HCT116 (cell line): ENCODE data around the gene HDHD5. TPM values are rescaled to one million over a fixed set of nuclear protein-coding genes. Genes with fewer than 3 reads are reported as not detected.

Source experiments
- ATAC-seq: fragments of 200-7000 bp; cut with Tn5 transposase; 2 replicates; pipeline ENCODE4 v1.9.1; 2020; ENCODE audit warnings: mild to moderate bottlenecking, moderate library complexity
- BruUV-seq: library from RNA; stranded (reverse); fragments of 400-500 nt; replicated peaks from 2 replicates; lab custom pipeline; 2021; lab: Mats Ljungman, UMichigan
- CTCF ChIA-PET: fragments of 300-600 bp; sonication (Branson Sonifier 250); formaldehyde crosslinking; loops from one replicate; lab custom pipeline; 2021; ENCODE audit warnings: antibody characterized with exemption; lab: Charles Lee
- POLR2A ChIA-PET: fragments of 300-600, 350-600 bp; sonication (Branson Sonifier 250); formaldehyde crosslinking; loops from one replicate; lab custom pipeline; 2021; ENCODE audit warnings: antibody characterized with exemption; lab: Charles Lee
- RAD21 ChIA-PET, 2 experiments: fragments of 300-600 bp; sonication (Branson Sonifier 250); formaldehyde crosslinking; loops; one replicate each; lab custom pipeline; 2023; ENCODE audit warnings: low total read pairs in 2 of 2; ENCODE audit not compliant: uncharacterized antibody in 2 of 2, unreplicated experiment in 2 of 2, low non-redundant PET in 1 of 2; lab: Charles Lee
- DNase-seq: peaks from one replicate; pipeline ENCODE4 v3.0.0-alpha.2; 2010; ENCODE audit warnings: low read depth, low spot score
- H2AFZ ChIP-seq: fragments of 200-600 bp; shearing (Covaris generic), sonication (generic); 2 replicates; pipeline ENCODE4 v1.6.1; 2017; ENCODE audit warnings: low read depth, mixed run types, mixed read lengths, antibody characterized with exemption, low read length; ENCODE audit not compliant: poor library complexity, severe bottlenecking
- H3K27ac ChIP-seq: 2 replicates; pipeline ENCODE4 v1.5.1; 2012; ENCODE audit warnings: low read depth, low read length
- H3K27me3 ChIP-seq: fragments of 200-600 bp; sonication (generic); 2 replicates; pipeline ENCODE4 v1.6.1; 2016; ENCODE audit warnings: mixed run types, low read length, mixed read lengths; ENCODE audit not compliant: insufficient read depth
- H3K36me3 ChIP-seq, 2 experiments: fragments of 200-500 bp in 1 of 2; fragments of 200-600 bp in 1 of 2; sonication (Bioruptor generic) in 1 of 2; sonication (generic) in 1 of 2; 2 replicates each; pipeline versions ENCODE4 v1.5.1 to v1.6.1; 2014 to 2016; ENCODE audit warnings: low read length in 2 of 2, inconsistent platforms in 1 of 2, mixed read lengths in 1 of 2, mixed run types in 1 of 2; ENCODE audit not compliant: insufficient read depth in 2 of 2, control insufficient read depth in 1 of 2
- H3K4me1 ChIP-seq, 2 experiments: fragments of 200-600 bp in 1 of 2; sonication (generic) in 1 of 2; 2 replicates each; pipeline versions ENCODE4 v1.5.1 to v1.6.1; 2012 to 2017; ENCODE audit warnings: low read length in 2 of 2, inconsistent platforms in 1 of 2, mild to moderate bottlenecking in 1 of 2, mixed read lengths in 1 of 2, mixed run types in 1 of 2, moderate library complexity in 1 of 2; ENCODE audit not compliant: insufficient read depth in 2 of 2, control insufficient read depth in 1 of 2
- H3K4me2 ChIP-seq: fragments of 200-600 bp; sonication (generic); 2 replicates; pipeline ENCODE4 v1.6.1; 2017; ENCODE audit warnings: mixed run types, low read length, mixed read lengths
- H3K4me3 ChIP-seq, 2 experiments: fragments of 200-600 bp in 1 of 2; sonication (generic) in 1 of 2; replicated peaks in 1 of 2; 2 replicates each; pipeline ENCODE4 v1.5.1; 2011 to 2016; ENCODE audit warnings: low read length in 2 of 2, control low read depth in 1 of 2, low read depth in 1 of 2, mild to moderate bottlenecking in 1 of 2, mixed read lengths in 1 of 2, mixed run types in 1 of 2
- H3K79me2 ChIP-seq: fragments of 200-600 bp; sonication (generic); 2 replicates; pipeline ENCODE4 v1.6.1; 2017; ENCODE audit warnings: mild to moderate bottlenecking, mixed run types, low read length, moderate library complexity, mixed read lengths; ENCODE audit not compliant: insufficient read depth
- H3K9ac ChIP-seq: fragments of 200-600 bp; sonication (generic); 2 replicates; pipeline ENCODE4 v1.6.1; 2016; ENCODE audit warnings: low read length, mixed read lengths
- H3K9me2 ChIP-seq: fragments of 200-600 bp; sonication (generic), shearing (Covaris generic); 2 replicates; pipeline ENCODE4 v1.6.1; 2017; ENCODE audit warnings: mixed run types, mild to moderate bottlenecking, moderate library complexity; ENCODE audit not compliant: insufficient read depth
- H3K9me3 ChIP-seq, 2 experiments: fragments of 200-500 bp in 1 of 2; fragments of 200-600 bp in 1 of 2; sonication (Bioruptor generic) in 1 of 2; sonication (generic) in 1 of 2; 2 replicates each; pipeline ENCODE4 v1.6.1; 2014 to 2017; ENCODE audit warnings: low read length in 2 of 2, mixed read lengths in 2 of 2, inconsistent platforms in 1 of 2, low read depth in 1 of 2, mild to moderate bottlenecking in 1 of 2, mixed run types in 1 of 2, moderate library complexity in 1 of 2; ENCODE audit not compliant: control insufficient read depth in 1 of 2, insufficient read depth in 1 of 2
- H4K20me1 ChIP-seq: fragments of 200-600 bp; sonication (generic), shearing (Covaris generic); 2 replicates; pipeline ENCODE4 v1.6.1; 2017; ENCODE audit warnings: mixed run types, mild to moderate bottlenecking, moderate library complexity; ENCODE audit not compliant: insufficient read depth
- CBX3 ChIP-seq: IDR thresholded peaks from 2 replicates; pipeline ENCODE4 v1.6.1; 2012; ENCODE audit warnings: low read depth
- CEBPB ChIP-seq: IDR thresholded peaks from 2 replicates; pipeline ENCODE4 v1.6.1; 2012; ENCODE audit warnings: low read depth
- EZH2 ChIP-seq: fragments of 200-600 bp; sonication (generic); IDR thresholded peaks from 2 replicates; pipeline ENCODE4 v1.6.1; 2017; ENCODE audit warnings: antibody characterized with exemption, mixed run types
- JUND ChIP-seq: IDR thresholded peaks from 2 replicates; pipeline ENCODE4 v1.6.1; 2012
- POLR2A ChIP-seq: IDR thresholded peaks from 2 replicates; pipeline ENCODE4 v1.7.0; 2011; ENCODE audit warnings: borderline replicate concordance; ENCODE audit not compliant: insufficient read depth, insufficient read length; ENCODE audit errors: extremely low read depth
- RAD21 ChIP-seq: IDR thresholded peaks from 2 replicates; pipeline ENCODE4 v1.6.1; 2012; ENCODE audit warnings: low read depth, mild to moderate bottlenecking
- SIN3A ChIP-seq: IDR thresholded peaks from 2 replicates; pipeline ENCODE4 v1.6.1; 2012; ENCODE audit warnings: low read depth
- ZBTB33 ChIP-seq: IDR thresholded peaks from 2 replicates; pipeline ENCODE4 v1.6.1; 2011; ENCODE audit warnings: mild to moderate bottlenecking, low read length, moderate library complexity; ENCODE audit not compliant: insufficient replicate concordance; ENCODE audit errors: extremely low read depth
- ZFX ChIP-seq: fragments of 450-650 bp; IDR thresholded peaks from 2 replicates; pipeline ENCODE4 v1.6.1; 2017
- ZNF274 ChIP-seq: fragments of 200-500 bp; sonication (Bioruptor generic); IDR thresholded peaks from 2 replicates; pipeline ENCODE4 v1.6.1; 2014; ENCODE audit warnings: mild to moderate bottlenecking, low read depth, low read length, inconsistent platforms
- intact Hi-C: fragments of 100-400 bp; cut with micrococcal nuclease; formaldehyde crosslinking; loops from 2 replicates; pipeline ENCODE4 v1.10.0; 2022
- total RNA-seq: library from RNA; stranded (reverse); gene quantifications from one replicate; pipeline ENCODE4 v1.2.1, GENCODE V29; 2021; ENCODE audit not compliant: unreplicated experiment

The HDHD5 gene
- total RNA-seq, 1 experiment from 2014 or later, result 70.1 TPM

DNA sequence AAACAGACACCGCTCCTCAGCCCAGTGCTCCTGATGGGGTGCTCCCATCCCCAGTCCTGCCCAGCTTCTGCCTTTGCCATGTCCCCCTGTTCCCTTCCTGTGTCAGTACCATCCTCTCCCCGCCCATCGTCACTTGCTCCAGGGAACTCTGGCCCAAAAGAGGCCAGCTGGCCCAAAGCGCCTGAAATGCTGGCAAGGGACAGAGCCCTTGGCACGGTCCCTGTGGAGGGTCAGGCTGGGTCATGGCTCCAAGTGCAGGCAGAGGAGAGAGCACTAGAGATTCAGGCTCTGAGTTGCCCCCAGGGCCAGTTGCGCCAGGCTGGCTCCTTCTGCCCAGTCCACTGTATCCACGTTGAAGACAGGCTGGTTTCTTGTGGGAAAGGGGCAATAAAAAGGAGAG lies 8.4 kb upstream of the HDHD5 start:
- Histone ChIP-seq H3K4me3 (no peak overlapping the region), H2AFZ (no peak overlapping the region), H4K20me1 (no peaks in the 10 kb centered on the region), H3K27me3 (no peaks in the 10 kb centered on the region), H3K79me2 (no peaks in the 10 kb centered on the region), H3K9ac (no peak overlapping the region), H3K27ac (no peak overlapping the region), H3K36me3 (no peaks in the 10 kb centered on the region), H3K4me2 (no peak overlapping the region), H3K9me2 (no peaks in the 10 kb centered on the region), H3K4me1 (peaks cover 8 to 11% of the 10 kb centered on the region in 2 experiments), H3K9me3 (no peaks in the 10 kb centered on the region)
- ChIA-PET POLR2A (no interaction called here), RAD21 (no interaction called here), CTCF (interaction anchor here (1.5 kb wide), 1 partner anchor 93 kb away, joined by 3 read pairs; no protein-coding TSS in a partner anchor)
- ATAC-seq, result no peak
- no TSS peak for BruUV-seq
- intact Hi-C loops, result no loop called here
- TF ChIP-seq SIN3A (no peak), ZFX (no peak), JUND (no peak), POLR2A (no peak), RAD21 (no peak), CEBPB (no peak), ZNF274 (no peak), CBX3 (no peak), ZBTB33 (no peak), EZH2 (no peak)
- DNase-seq, result no peak
